GM19372 (cell line): ENCODE results near the gene CD70.
A peak's percentile ranks its signal among the peaks of the same experiment; 100 is the strongest.
"Not testable (repeated sequence)": the region's sequence is repeated elsewhere in the genome, so short reads cannot be mapped to it uniquely, and the experiment has no call there.

Experiments used
- ATAC-seq: cut with Tn5 transposase; IDR thresholded peaks from one replicate; pipeline ENCODE4 v1.9.1; 2021; ENCODE audit warnings: mild to moderate bottlenecking, low read depth, moderate library complexity; ENCODE audit not compliant: unreplicated experiment

Gene CD70

DNA sequence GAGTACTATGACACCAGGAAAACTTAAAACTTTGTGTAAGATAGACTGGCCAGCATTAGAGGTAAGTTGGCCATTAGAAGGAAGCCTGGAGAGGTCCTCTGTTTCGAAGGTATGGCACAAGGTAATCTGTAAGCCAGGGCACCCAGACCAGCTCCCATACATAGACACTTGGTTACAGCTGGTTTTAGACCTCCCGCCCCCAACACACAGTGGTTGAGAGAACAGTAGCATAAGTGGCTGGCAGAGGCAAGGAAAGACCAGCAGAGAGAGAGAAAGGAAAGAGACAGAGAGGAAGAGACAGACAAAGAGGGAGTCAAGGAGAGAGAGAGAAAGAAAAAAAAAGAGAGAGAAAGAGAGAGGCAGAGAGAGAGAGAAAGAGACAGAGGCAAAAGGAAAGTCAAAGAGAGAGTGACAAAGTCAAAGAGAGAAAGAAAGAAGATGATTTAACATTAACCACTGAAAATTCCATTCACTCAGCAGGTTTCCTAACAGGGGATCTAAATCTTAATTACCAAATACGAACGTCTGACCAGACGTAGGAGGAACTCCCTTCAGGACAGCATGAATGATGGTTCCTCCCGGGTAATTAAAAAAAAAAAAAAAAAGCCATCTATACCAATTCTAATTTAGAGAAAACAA, 7.4 kb upstream of the CD70 start:
- not testable (repeated sequence) for ATAC-seq

DNA sequence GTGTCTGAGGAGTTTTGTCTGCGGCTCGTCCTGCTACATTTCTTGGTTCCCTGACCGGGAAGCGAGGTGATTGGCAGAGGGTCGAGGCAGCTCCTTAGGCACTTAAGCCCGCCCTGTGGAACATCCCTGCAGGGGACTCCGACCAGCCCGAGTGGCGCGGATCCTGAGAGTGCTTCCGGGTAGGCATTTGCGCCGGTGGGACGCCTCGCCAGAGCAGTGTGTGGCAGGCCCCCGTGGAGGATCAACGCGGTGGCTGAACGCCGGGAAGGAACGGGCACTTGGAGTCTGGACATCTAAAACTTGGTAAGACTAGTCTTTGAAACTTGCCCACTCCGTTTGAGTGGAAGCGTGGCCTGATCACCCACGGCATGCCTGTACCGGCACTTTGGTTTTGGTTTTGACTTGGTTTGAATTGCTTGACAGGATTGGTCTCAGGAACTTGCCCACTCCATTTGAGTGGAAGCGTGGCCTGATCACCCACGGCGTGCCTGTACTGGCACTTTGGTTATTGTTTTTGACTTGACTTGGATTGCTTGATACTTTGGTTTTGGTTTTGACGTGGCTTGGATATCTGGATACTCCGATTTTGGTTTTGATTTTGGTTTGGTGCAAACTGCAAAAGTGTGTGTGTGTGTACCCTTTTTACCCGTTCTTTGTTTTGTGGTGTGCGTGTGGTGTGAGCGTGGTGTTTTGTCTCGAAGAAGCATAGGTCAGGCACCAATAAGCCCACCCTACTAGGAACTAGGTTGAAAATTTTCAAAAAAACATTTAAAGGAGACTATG, 6.7 kb upstream of the CD70 start:
- not testable (repeated sequence) for ATAC-seq

DNA sequence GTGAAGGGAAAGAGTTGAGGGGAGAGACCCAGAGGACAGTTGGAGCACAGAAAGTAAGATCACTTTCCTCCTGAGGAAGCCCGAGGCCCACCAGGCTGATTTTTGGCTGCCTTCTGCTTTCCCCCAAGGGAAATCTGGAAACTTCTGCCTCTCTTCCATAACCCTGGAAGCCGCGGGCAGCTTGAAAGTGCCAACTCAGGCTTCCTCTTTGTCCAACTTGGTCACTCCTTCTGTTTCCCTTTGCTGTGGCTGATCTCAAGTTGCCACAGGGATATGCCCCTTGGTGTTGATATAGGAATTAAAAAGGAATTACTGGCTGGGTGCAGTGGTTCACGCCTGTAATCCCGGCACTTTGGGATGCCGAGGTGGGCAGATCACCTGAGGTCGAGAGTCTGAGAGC, 5.7 kb upstream of the CD70 start:
- ATAC-seq, result no peak

DNA sequence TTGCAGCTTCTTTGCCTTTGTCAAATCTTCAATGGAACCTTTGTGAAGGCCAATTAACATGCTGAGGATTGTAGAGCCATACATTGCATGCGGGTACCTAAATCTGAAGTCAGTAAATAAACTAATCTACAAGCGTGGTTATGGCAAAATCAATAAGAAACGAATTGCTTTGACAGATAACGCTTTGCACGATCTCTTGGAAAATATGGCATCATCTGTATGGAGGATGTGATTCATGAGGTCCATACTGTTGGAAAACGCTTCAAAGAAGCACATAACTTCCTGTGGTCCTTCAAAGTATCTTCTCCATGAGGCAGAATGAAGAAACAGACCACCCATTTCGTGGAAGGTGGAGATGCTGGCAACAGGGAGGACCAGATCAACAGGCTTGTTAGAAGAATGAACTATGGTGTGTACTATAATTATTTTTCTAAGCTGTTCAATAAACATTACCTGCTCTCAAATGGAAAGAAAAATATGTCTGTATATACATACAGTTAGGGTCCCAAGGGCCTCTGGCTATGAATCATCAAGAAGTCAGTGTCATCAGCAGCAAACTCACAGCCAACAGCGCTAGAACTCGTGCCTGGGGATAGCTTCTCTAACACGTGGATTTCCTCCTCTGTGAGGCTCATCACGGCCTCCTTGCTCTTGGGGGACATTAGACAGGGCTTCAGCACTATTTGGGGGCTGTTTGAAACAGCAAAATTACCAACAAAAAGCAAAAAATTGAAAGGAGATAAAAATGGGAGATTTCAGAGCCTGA, 2.9 kb upstream of the CD70 start:
- no peak for ATAC-seq

DNA sequence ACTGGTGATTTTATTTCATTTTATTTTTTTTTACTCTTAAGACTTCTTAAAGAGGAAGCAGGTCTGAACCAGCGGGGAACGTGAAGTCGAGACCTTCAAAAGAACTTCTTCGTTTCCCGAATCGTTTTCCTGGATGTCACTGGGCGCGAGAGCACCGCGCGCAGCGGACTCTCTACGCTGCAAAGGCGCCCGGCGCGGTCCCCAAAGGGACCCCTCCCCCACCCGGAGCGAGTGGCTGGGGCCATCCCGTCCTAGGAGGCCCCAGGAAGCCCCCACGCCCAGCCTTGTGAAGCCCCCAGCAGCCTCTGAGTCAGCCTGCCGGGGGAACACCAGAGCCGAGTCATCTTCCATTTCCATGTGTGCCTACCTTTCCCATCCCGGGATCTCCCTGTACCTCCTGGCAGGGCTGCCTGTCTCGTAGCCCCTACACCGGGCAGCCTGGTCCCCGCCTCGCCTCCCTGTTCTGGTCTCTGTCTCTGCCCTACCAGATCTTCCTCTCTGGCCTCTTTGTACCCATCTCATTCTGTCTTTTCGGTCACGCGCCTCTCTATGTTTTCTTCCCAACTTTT, 608 bp downstream of the CD70 start:
- ATAC-seq, result no peak

DNA sequence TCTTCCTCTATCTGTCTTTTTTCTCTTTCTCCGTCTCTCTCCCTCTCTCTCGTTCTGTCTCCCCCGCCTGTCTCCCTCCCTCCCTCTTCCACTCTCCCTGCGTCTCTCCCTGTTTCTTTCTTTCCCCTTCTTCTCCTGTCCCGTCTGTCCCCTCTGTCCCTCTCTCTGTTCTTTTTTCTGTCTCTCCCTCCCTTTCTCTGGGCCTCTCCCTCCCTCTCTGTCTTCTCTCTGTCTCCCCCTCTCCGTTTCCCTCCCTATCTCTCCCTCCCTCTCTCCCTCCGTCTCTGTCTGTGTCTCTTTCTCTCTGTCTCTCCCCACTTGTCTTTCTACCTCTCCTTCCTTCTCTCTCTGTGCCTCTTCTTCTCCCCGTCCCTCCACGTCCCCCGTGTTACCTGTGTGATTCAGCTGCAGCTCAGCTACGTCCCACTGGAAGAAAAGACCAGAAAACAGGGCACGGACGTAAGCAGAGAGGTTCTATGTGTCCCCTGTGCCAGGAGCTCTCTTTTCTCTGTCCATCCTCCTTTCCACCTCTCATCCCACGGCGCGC, 1.2 kb downstream of the CD70 start:
- ATAC-seq, result no peak

DNA sequence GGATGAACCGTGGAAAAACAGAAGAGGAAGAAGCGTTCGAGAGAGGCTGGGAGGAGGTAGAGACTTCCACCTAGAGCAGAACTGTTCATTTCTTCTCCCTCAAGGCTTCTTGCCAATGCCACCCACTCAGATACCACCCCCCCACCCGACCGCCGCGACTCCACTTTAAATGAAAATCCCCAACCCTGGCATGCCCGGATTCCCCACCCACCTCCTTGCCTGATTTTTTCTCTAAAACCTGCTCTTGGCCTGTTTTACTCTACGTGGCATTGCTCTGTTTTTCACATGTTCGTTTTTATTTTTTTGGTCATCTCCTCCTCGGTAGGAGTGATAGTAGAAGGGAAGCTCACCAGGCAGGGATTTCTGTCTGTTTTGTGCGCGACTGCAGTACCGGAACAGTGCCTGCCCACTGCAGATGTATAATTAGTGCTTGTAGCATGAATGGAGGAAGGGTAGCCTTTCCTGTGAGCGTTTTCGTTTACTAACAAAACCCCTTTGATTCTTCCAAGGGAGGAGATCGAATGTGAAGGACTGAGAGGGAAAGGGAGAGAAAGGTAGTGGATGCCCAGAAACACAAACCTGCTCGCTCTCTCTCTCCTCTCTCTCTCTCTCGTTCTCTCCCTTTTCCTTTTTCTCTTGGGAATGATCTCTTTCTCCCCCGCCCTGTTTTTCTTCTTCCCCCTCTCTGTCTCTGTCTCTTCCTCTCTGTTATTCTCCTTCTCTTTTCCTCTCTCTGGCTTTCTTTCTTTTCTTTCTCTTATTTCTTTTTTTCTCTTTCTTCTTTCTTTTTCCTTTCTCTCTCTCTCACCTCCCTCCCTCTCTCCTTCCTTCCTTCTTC, 2.2 kb downstream of the CD70 start:
- no peak for ATAC-seq

DNA sequence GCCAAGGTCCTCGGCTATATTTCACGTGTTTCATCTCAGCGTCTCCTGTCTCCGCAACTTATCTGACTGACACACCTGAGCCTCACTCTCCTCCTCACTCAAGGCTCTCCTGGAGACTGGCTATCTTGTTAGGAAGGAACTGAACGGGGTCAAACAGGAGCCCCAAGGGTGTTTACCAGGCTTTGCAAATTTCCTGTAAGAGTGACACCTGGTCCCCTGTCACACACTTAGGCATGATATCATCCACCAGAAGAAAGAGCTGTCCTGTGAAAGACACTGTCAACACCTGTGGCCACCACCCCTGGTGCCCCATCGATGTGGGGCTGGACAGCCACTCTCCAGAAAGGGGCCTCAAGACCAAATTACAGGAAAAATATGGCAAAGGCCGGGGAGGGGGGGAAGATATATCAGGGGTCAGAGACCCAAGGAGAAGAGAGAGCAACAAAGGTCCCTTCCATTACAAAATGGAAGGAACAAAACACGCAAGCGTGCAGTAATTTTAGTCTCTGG, 2.9 kb downstream of the CD70 start:
- no peak for ATAC-seq

DNA sequence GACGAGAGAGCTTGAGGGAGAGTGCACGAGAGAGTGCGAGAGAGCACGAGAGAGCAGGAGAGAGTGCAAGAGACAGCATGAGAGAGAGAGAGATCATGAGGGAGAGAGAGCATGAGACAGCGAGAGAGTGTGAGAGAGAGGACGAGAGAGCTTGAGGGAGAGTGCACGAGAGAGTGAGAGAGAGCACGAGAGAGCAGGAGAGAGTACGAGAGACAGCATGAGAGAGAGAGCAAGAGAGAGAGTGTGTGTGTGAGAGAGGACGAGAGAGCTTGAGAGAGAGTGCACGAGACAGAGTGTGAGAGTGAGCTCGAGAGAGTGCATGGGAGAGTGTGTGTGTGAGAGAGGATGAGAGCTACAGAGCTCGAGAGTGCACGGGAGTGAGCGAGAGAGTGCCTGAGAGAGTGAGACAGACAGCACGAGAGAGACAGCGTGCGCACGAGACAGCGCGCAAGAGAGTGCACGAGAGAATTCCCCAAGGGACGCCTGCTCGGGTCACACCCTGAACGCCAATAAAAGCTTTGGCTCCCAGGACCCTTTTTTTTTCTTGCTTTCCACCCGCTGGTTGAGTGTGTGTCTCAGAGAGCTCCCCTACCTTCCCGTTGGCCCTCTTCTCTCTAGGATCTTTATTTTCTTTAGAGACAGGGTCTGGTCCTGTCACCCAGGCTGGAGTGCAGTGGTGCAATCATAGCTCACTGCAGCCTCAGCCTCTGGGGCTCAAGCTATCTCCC, 3.7 kb downstream of the CD70 start:
- ATAC-seq, result no peak

DNA sequence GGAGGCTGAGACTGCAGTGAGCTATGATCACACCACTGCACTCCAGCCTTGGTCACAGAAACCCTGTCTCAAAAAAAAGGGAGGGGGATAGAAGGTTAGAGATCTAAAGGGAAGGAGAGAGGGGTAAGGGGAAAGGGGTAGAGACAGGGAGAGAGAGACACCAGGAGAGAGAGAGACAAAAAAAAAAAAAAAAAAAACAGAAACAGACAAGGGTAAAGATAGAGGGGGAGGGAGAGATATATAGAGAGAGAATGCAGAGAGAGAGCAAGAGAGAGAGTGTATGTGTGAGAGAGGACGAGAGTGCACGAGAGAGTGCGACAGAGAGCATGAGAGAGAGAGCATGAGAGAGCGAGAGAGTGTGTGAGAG, 4.2 kb downstream of the CD70 start:
- ATAC-seq, result no peak

DNA sequence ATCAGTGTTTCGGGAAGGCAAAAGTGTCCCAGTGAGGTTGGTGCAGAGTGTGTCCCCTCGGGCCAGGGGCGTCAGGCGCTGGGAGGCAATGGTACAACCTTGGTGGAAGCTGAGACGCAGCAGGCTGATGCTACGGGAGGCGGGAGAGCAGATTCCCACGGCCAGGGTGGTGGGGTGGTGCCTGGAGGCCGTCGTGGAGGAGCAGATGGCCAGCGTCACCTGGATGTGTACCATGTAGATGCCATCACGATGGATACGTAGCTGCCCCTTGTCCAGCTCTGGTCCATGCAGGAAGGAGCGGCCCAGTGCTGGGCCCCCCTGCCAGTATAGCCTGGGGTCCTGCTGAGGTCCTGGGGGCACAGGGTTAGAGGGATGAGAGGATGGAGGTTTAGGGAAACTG, 4.9 kb downstream of the CD70 start:
- ATAC-seq, result no peak

DNA sequence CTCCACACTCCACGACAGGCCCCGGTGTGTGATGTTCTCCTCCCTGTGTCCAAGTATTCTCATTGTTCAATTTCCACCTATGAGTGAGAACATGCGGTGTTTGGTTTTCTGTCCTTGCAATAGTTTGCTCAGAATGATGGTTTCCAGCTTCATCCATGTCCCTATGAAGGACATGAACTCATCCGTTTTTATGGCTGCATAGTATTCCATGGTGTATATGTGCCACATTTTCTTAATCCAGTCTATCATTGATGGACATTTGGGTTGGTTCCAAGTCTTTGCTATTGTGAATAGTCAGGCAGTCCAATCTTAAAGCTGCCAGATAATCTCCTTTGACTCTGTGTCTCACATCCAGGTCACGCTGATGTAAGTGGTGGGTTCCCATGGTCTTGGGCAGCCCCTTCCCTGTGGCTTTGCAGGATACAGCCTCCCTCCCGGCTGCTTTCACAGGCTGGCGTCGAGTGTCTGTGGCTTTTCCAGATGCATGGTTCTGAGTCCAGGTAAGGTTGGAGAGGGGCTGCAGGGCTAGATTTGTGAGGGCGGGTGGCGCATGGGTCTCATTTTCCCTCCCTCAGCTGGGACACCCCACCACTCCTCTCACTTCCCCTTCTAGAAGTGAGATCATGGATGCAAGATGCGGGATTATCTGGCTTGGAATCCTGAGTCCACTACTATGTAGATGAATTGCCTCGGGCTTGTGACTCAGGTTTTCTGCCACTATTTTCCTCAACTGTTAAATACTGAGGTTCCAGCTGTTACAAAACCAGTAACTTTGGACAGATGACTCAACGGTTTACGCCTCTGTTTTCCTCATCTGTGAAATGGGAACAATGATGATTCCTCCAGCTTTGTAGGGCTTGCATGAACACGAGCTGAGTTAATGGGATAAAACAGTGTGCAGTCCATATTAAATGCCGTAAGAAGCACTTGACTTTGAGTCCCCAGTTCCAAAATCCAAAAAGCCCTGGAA, 8.2 kb downstream of the CD70 start:
- not testable (repeated sequence) for ATAC-seq

DNA sequence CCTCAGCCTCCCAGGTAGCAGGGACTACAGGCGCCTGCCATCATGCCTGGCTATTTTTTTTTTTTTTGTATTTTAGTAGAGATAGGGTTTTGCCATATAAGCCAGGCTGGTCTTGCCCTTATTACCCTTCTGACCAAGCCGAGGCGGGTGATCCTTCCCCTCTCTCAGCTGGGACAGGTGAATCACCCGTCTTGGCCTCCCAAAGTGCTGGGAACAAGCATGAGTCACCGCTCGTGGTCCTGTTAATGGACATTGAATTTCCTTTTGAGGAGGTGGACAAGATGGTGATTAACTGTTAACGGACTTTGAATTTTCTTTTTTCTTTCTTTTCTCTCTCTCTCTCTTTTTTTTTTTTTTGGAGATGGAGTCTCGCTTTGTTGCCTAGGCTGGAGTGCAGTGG, 10.6 kb downstream of the CD70 start:
- ATAC-seq, result no peak

DNA sequence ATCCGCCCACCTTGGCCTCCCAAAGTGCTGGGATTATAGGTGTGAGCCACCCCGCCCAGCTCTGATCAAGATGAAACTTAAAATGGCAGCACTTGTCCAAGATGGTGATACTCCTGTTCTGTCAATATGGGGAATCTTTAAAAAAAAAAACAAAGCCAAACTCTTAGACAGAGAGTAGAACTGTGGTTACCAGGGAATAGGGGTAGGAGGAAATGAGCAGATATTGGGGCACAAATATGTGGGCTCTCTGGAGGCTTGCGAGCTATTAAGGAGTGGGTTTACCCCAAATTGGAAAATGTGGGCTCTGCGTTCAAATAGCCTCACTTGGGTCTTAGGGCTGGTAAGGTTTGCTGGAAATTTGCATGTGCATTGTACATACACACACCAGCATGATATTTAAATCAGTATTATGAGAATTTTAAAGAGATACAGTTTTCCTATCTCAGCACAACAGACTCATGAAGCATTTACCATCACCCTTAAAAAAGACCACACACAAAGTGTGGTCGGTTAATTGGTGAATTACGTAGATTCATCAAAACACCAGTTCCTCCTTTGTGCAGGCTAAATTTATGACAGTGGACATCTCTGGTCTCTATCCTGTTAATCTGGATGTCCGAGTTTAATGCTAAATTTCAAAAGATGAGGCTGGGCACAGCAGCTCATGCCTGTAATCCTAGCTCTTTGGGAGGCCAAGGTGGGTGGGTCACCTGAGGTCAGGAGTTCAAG, 11.3 kb downstream of the CD70 start:
- no peak for ATAC-seq

DNA sequence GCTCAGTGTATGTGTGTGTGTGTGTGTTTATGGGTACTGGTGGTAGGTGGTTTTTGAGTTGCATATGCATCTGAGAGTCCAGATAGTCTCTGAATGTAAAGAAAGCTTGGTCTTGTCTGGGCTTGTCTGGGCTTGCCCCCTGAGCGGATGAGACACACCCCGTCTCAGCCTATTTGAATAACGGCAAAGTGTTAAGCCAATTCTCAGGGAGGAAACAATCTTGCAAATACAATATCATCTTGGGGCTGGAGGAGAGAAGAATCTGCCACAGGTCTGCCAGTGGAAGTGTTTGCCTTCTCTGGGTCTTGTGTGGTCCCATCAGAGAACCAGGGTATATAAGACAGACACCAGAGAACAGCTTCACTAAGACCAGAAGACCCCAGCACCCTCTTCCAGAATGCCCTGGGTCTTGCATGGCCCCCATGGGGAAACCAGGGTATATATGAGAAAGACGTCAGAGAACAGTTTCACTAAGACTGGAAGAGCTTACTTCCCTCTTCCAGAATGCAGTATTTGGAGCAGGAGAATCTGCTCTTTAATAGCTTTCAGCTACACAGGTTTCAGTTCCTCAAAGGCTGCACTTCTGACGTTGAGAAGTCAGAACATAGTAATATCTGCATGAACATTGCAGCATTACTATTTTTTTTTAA, 13.3 kb downstream of the CD70 start:
- ATAC-seq, result peak; percentile 72

DNA sequence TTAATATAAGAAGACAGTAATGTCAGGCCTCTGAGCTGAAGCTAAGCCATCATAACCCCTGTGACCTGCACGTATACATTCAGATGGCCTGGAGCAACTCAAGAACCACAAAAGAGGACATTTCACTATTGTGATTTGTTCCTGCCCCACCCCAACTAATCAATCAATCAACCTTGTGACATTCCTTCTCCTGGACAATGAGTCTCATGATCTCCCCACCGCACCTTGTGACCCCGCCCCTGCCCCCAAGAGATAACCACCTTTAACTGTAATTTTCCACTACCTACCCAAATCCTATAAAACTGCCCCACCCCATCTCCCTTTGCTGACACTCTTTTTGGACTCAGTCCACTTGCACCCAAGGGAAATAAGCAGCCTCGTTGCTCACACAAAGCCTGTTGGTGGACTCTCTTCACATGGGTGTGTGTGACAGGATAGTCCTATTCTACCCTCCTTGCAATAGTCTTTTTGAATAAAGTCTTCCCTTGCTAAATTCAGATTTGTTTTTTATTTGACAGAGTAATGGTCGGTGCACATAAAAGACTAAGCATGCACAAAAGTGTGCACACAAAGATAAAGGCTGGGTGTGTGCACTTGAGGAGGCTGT, 14.0 kb downstream of the CD70 start:
- ATAC-seq, result no peak

DNA sequence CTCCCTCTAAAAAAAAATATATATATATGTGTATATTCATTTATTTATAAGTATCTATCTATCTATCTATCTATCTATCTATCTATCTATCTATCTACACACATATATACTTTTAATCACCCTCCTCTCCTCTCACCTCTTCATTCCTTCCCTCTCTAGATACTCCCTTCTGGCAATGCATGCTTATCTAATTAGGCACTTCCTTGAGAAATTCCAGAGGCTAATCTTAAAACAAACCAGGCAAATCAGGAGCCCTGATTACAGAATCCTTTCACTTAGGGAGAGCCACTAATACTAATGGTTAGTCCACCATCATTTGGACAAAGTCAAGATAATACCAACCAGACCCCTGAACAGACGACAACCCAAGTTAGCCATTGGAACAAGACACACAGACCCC, 17.6 kb downstream of the CD70 start:
- no peak for ATAC-seq
